ENCODE data around the gene ADPRS. TPM values are rescaled to one million over a fixed set of nuclear protein-coding genes. Genes with fewer than 3 reads are reported as not detected.

The ADPRS gene
- total RNA-seq, 6 experiments from 2014 or later: 24.4 to 30.9 (median 27.0) TPM

DNA sequence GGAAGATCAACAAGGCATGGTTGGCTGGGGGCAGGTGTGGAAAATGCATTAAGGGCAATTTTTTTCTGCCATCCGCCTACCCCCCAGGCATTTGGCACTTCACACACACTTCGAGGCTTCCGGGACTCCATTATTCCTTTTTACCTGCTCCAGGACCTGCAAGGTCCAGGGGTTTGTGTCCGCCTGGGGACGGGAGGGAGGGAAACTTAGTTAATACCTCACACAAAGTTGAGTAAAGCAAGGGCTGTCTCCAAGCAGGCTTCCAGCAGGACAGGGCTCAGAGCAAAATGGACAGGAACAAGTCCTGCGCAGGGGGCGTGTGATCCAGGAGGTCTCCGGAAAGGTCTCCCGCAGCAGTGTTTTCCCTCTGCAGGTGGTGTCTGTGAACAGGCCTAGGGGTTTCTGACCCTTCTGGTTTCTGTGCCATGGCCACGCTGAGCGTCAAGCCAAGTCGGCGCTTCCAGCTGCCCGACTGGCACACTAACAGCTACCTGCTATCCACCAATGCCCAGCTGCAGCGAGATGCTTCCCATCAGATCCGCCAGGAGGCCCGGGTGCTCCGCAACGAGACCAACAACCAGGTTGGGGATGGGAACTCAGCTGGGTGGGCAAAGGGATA is 4.1 kb upstream of the ADPRS start:
- Mint-ChIP-seq H3K27ac (no peak overlapping the region), H3K4me1 (ENCODE audit: low read depth) (peaks cover 17% of the 10 kb centered on the region), H3K9me3 (no peaks in the 10 kb centered on the region), H3K4me3 (peak overlapping the region; percentile 69), H3K27me3 (ENCODE audit: insufficient read depth) (no peaks in the 10 kb centered on the region; the same call in 1 of the 2 replicates), H3K36me3 (ENCODE audit: low read depth) (peaks cover 5% of the 10 kb centered on the region)
- no peak for TF ChIP-seq CTCF (IDR thresholded peaks at IDR 0.05)
- no peak for DNase-seq

GRCh38 chr1:36085126-36085525 is 3.6 kb upstream of the ADPRS start:
- no peak for TF ChIP-seq CTCF (IDR thresholded peaks at IDR 0.05)
- Mint-ChIP-seq H3K36me3 (ENCODE audit: low read depth) (peaks cover 10% of the 10 kb centered on the region), H3K27ac (no peak overlapping the region), H3K9me3 (no peaks in the 10 kb centered on the region), H3K4me1 (ENCODE audit: low read depth) (peaks cover 19% of the 10 kb centered on the region), H3K4me3 (no peak overlapping the region), H3K27me3 (ENCODE audit: insufficient read depth) (peaks cover 2% of the 10 kb centered on the region; the same call in 1 of the 2 replicates)
- no peak for DNase-seq

DNA sequence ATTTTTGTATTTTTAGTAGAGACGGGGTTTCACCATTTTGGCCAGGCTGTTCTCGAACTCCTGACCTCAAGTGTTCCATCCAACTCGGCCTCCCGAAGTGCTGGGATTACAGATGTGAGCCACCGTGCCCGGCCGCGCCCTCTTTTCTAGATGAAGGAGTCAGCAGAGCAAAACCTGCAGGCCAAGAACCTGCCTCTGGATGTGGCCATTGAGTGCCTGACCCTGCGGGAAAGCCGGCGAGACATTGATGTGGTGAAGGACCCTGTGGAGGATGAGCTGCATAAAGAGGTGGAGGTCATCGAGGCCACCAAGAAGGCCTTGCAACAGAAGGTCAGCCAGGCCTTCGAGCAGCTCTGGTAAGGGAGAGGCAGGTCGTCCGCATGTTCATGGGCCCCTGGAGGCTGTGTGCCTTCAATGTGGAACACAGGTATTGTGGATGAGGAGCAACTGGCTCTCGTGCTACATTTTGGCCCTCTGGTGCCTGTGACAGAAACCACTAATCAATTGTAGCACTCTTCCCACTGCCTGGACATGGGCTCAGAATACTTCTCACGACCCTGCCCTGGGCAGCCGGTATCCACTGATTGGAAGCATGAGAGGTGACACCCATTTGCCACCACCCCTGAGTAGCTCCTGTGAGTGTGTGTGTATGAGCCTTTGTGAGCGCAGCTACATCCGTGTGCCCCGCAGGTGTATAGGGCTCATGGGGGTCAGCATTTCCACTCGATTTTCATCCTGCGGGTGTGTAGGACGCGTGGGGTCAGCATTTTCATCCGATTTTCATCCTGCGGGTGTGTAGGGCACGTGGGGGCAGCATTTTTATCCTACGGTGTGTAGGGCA is 2.8 kb upstream of the ADPRS start:
- Mint-ChIP-seq H3K4me1 (ENCODE audit: low read depth) (peaks cover 14% of the 10 kb centered on the region), H3K36me3 (ENCODE audit: low read depth) (peaks cover 11% of the 10 kb centered on the region), H3K4me3 (no peak overlapping the region), H3K27me3 (ENCODE audit: insufficient read depth) (peaks cover 2% of the 10 kb centered on the region; the same call in 1 of the 2 replicates), H3K27ac (no peak overlapping the region), H3K9me3 (no peaks in the 10 kb centered on the region)
- DNase-seq: no peak
- no peak for TF ChIP-seq CTCF (IDR thresholded peaks at IDR 0.05)

DNA sequence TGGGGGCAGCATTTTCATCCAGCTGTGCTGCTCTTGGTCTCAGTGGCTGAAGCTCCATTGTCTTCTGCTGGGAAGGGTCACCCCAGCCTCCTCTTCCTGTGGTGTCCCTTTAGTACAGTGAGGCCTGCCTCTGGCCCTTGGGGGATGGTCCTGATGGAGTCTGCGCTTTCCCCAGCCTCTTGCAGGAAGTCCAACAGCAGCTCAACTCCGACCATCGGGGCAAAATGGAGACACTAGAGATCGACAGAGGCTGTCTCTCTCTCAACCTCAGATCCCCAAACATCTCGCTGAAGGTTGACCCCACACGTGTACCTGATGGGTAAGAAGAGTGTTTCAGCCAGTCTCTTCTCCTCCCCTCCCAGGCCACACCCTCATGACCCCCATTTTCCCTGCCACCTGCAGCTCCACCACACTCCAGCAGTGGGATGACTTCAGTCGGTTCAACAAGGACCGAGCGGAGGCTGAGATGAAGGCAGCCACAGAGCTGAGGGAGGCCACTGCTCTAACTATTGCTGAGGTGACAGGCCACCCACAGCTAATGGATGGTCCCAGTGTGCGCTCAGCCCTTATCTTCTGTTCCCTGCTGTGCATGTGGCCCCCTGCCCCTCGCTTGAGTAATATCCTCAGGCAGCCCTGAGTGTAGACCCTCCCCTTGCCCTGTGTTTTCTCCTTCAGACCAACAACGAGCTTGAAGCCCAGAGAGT is 2.0 kb upstream of the ADPRS start:
- peaks cover 11% of the 10 kb centered on the region for H3K36me3 Mint-ChIP-seq (ENCODE audit: low read depth)
- H3K27me3 Mint-ChIP-seq (ENCODE audit: insufficient read depth): peaks cover 2% of the 10 kb centered on the region; the same call in 1 of the 2 replicates
- H3K4me3 Mint-ChIP-seq: no peak overlapping the region
- no peak overlapping the region for H3K27ac Mint-ChIP-seq
- H3K9me3 Mint-ChIP-seq: no peaks in the 10 kb centered on the region
- DNase-seq: no peak
- no peak for TF ChIP-seq CTCF (IDR thresholded peaks at IDR 0.05)
- peaks cover 12% of the 10 kb centered on the region for H3K4me1 Mint-ChIP-seq (ENCODE audit: low read depth)

- peaks cover 11% of the 10 kb centered on the region for H3K36me3 Mint-ChIP-seq (ENCODE audit: low read depth)
- H3K9me3 Mint-ChIP-seq: no peaks in the 10 kb centered on the region
- H3K4me3 Mint-ChIP-seq: no peak overlapping the region; the same call in 1 of the 2 replicates
- peaks cover 4% of the 10 kb centered on the region; the same call in 1 of the 2 replicates for H3K27me3 Mint-ChIP-seq (ENCODE audit: insufficient read depth)
- peak; percentile 22; the same call in 1 of the 2 replicates for TF ChIP-seq CTCF (IDR thresholded peaks at IDR 0.05)
- H3K27ac Mint-ChIP-seq: no peak overlapping the region
- no peak for DNase-seq
- peaks cover 12% of the 10 kb centered on the region for H3K4me1 Mint-ChIP-seq (ENCODE audit: low read depth)
Observed at GRCh38 chr1:36087233-36088123, 1.2 kb upstream of the ADPRS start.
